Right ventricle myocardium inferior (tissue), 1 donor: Measurements from ENCODE around the gene TAF4B. TPM values are rescaled to one million over a fixed set of nuclear protein-coding genes. Genes with fewer than 3 reads are reported as not detected.
"Not testable (repeated sequence)": the region's sequence is repeated elsewhere in the genome, so short reads cannot be mapped to it uniquely, and the experiment has no call there.

Experiments used
- ATAC-seq: fragments of 200-7000 bp; cut with Tn5 transposase; one replicate; pipeline ENCODE4 v1.9.1; 2020; ENCODE audit warnings: mild to moderate bottlenecking, moderate library complexity
- DNase-seq: peaks from one replicate; pipeline ENCODE4 v3.0.0; 2021; ENCODE audit errors: missing footprints
- intact Hi-C: fragments of 100-400 bp; cut with DNase I; formaldehyde crosslinking; loops from one replicate; pipeline ENCODE4 v1.11.0; 2022
- total RNA-seq: library from RNA; stranded (reverse); fragmentation: NEBNext Ultra II Directional; extraction: Animal tissue kit (Norgen Biotek cat#: 25700); gene quantifications from one replicate; pipeline ENCODE4 v1.2.1, GENCODE V29; 2021
- donor health status: DM: no; HTN: yes; CAD: no; lungs with severe emphysema.

The TAF4B gene
- total RNA-seq, 1 donor from 2014 or later = 1.2 TPM

- intact Hi-C loops = no loop called here
These were observed 61.4 kb downstream of the TAF4B start for GRCh38 chr18:26287644-26288043.

GRCh38 chr18:26290385-26290784, 64.1 kb downstream of the TAF4B start:
- ATAC-seq (no peak), DNase-seq (no peak)
- intact Hi-C loops = no loop called here

More at GRCh38 chr18:26287644-26288043, 61.4 kb downstream of the TAF4B start:
- ATAC-seq = no peak
- DNase-seq = no peak

DNA sequence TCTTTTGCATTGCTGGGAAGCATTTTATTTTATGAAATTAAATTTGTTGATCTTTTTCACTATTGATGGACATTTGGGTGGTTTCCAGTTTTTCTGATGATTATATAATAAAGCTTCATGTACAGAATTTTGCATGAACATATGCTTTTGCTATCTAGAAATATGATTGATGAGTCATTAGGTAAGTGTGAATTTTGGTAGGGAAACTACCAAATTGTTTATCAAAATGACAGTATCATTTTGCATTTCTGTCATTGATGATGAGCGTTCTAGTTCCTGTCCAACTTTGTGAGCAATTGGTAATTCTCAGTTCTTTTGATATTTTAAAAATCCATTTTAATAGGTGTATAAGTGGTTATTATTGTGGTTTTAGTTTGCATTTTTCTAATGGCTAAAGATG, 67.7 kb downstream of the TAF4B start:
- intact Hi-C loops = no loop called here
- ATAC-seq = no peak
- DNase-seq = no peak

- intact Hi-C loops = no loop called here
- ATAC-seq = no peak
These were observed 71.9 kb downstream of the TAF4B start for GRCh38 chr18:26298107-26298506.

DNA sequence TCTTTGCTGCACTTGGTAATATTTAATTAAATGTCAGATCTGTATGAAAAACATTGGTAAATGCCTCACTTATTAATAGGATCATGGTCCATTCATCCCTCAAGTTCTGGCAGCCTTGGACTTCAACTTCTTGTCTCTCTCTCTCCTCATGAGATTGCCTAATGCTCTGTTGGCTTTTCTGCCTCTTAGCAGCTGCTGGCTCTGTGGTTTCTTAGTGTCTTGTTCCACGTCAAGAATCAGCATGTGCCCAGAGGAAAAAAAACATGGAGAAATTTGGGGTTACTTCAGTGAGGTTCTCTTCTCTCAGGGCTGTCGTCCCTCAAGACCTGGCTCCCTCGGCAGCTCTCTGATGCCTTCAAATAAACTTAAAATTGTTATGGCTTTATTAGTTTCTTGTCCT, 75.4 kb downstream of the TAF4B start:
- intact Hi-C loops = no loop called here
- DNase-seq (no peak), ATAC-seq (no peak)

More at GRCh38 chr18:26298107-26298506, 71.9 kb downstream of the TAF4B start:
- DNase-seq = no peak

GRCh38 chr18:26303222-26303621, 77.0 kb downstream of the TAF4B start:
- intact Hi-C loops, DNase-seq, ATAC-seq: not testable (repeated sequence)

GRCh38 chr18:26304511-26304910, 78.3 kb downstream of the TAF4B start:
- DNase-seq = no peak
- intact Hi-C loops = no loop called here
- no peak for ATAC-seq

- no peak for DNase-seq
- no peak for ATAC-seq
- intact Hi-C loops = no loop called here
These were observed 81.0 kb downstream of the TAF4B start for GRCh38 chr18:26307161-26307773.

DNA sequence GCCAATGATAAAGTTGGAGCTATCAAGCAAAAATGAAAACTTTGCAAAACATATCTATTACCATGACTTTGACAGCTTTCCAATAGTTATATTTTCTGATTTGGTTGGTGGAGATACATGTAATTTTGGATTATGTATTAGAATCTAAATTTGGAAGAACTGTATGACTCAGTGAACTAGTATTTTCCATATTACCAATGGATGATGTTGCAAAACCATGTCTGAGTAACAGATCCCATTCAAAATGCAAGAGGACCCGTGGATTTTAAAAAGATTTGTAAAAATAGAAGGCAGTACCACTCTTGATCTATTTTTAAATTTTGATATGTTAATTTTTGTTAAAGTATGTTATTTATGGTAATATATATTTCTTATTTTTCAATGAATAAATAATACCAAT, 83.0 kb downstream of the TAF4B start:
- no peak for ATAC-seq
- intact Hi-C loops = no loop called here
- DNase-seq = no peak

GRCh38 chr18:26312199-26312598, 86.0 kb downstream of the TAF4B start:
- ATAC-seq (no peak), DNase-seq (no peak)
- intact Hi-C loops = no loop called here

- no peak for DNase-seq
- no peak for ATAC-seq
- intact Hi-C loops = no loop called here
These were observed 91.2 kb downstream of the TAF4B start for GRCh38 chr18:26317398-26317797.

GRCh38 chr18:26320686-26321085, 94.4 kb downstream of the TAF4B start:
- DNase-seq (no peak), ATAC-seq (no peak)
- intact Hi-C loops = no loop called here

GRCh38 chr18:26322890-26323653, 96.8 kb downstream of the TAF4B start:
- ATAC-seq = no peak
- intact Hi-C loops = no loop called here
- DNase-seq = no peak

DNA sequence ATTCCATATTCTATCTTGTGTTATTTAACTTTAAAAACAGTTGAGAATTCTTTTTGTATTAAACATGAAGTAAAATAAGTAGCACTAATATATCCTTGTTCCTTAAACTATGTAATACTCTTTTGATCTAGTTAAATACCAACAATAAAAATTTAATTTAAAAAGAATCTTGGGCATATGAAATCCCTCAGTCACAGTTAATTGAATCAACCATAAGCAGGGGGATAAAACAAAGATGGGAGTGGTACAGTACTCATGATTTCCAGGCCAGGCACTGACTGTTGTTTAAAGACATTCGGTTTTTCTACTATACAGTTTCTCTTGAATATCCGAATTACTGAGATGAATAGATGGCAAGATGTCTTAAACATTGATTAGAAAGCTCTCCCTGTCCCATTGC, 99.5 kb downstream of the TAF4B start:
- ATAC-seq (no peak), DNase-seq (no peak)
- intact Hi-C loops = no loop called here

GRCh38 chr18:26327062-26327461, 100.8 kb downstream of the TAF4B start:
- ATAC-seq (no peak), DNase-seq (no peak)
- intact Hi-C loops = no loop called here

- intact Hi-C loops = no loop called here
- no peak for ATAC-seq
- DNase-seq = no peak
These were observed 106.7 kb downstream of the TAF4B start for GRCh38 chr18:26332991-26333390.

GRCh38 chr18:26335156-26335555, 108.9 kb downstream of the TAF4B start:
- peak; percentile 72 for ATAC-seq
- DNase-seq = no peak
- intact Hi-C loops = no loop called here

DNA sequence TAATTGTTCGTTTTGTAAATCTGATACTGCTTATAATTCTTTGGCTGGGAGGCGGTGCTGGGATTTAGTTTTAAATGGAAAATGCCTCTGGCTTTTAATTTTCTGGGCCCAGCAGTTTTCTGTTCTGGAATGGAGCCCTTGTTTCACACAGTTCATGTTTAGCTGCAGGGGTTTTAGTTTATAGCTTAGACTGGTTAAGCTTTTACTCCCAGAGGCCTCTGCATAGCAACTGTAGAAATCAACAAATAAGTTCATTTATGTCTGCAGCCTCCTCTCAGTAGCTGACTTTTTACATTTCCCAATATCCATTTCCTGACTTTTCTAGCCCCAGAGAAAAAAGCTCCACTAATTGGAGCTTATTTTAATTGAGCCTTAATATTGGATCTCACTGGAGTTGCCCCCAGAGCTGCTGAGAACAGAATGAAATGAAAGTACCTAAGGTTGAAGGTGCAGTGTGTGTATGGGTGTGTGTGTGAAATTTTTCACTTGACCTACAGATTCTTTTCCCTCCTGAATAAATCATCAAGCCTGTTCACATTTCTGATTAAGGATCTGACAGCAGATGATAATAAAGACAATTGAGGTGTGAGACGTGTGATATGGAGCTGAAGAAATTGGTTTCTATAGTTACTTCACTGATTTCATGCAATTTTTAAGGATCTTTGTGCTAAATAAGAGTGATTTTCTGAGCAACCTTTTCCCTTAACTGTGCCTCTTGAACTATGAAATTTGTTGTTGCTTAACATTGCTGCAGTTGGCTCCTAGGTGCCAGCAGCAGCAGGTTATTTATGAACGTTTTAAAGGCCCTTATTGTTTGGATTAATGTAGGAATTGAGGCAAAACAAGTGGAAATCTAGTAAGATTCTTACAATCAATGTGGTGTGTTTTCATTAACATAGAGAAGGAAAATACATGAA, 109.6 kb downstream of the TAF4B start:
- intact Hi-C loops = no loop called here
- ATAC-seq = no peak
- no peak for DNase-seq

DNA sequence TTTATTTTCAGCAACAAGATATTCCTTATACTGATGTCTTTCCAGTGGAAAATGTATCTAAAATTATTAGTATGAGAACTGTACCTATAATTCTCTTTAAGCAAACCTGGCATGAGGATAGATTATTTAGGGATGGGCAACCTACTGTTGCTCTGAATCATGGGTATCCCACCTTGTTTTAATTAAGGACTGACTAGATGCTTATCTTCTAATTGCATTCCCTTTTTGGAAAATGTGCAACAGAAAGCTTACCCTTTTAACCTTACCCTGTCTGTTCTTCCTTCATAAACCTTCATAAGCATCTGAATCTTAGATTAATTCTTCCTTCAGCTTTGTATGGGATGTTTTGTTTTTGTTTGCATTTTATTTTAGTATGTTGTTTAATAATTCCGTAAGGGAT, 110.3 kb downstream of the TAF4B start:
- no peak for DNase-seq
- ATAC-seq = no peak
- intact Hi-C loops = no loop called here

GRCh38 chr18:26342646-26343045, 116.4 kb downstream of the TAF4B start:
- ATAC-seq = no peak

More at GRCh38 chr18:26342646-26343045, 116.4 kb downstream of the TAF4B start:
- no peak for DNase-seq
- intact Hi-C loops = no loop called here
